GM23338 (cell line): ENCODE results near the gene ZBTB2.

Experiments
- CREB1 ChIP-seq: fragments of 250-450 bp; sonication (Bioruptor Pico); IDR thresholded peaks from 2 replicates; pipeline ENCODE4 v1.5.0; 2020; ENCODE audit warnings: low read depth, mild to moderate bottlenecking, moderate library complexity
- EZH2 ChIP-seq: fragments of 200-600 bp; sonication (generic); IDR thresholded peaks from one replicate; pipeline ENCODE4 v1.8.0; 2017; ENCODE audit warnings: antibody characterized with exemption, mild to moderate bottlenecking, low read depth; ENCODE audit not compliant: unreplicated experiment
- EZH2phosphoT487 ChIP-seq: fragments of 200-600 bp; sonication (generic); IDR thresholded peaks from one replicate; pipeline ENCODE4 v1.8.1; 2018; ENCODE audit warnings: antibody characterized with exemption; ENCODE audit not compliant: unreplicated experiment
- JUNB ChIP-seq: IDR thresholded peaks from one replicate; pipeline ENCODE4 v1.6.1; 2016; ENCODE audit warnings: antibody characterized with exemption; ENCODE audit not compliant: unreplicated experiment
- NANOG ChIP-seq: IDR thresholded peaks from 2 replicates; pipeline ENCODE4 v1.6.1; 2016; ENCODE audit warnings: antibody characterized with exemption, borderline replicate concordance
- POLR2AphosphoS5 ChIP-seq: IDR thresholded peaks from 2 replicates; pipeline ENCODE4 v1.6.1; 2016; ENCODE audit warnings: antibody characterized with exemption, low read depth
- ZNF331 ChIP-seq: fragments of 250-450 bp; sonication (Bioruptor Pico); IDR thresholded peaks from 2 replicates; pipeline ENCODE4 v1.5.0; 2020; ENCODE audit warnings: low read depth, mild to moderate bottlenecking, moderate library complexity
- TF ChIP-seq, protein P1 (sequence below), 2 experiments: fragments of 200-600 bp in 1 of 2; sonication (generic) in 1 of 2; conservative IDR thresholded peaks; 2 replicates each; pipeline versions ENCODE4 v1.5.1 to v1.6.1; 2016 to 2017; ENCODE audit warnings: antibody characterized with exemption in 2 of 2, low read depth in 2 of 2, mild to moderate bottlenecking in 2 of 2, moderate library complexity in 1 of 2
- TF ChIP-seq, protein P2 (sequence below): IDR thresholded peaks from one replicate; pipeline ENCODE4 v1.6.1; 2018; ENCODE audit warnings: antibody characterized with exemption; ENCODE audit not compliant: unreplicated experiment
- TF ChIP-seq, protein P3 (sequence below): fragments of 250-450 bp; sonication (Bioruptor Pico); IDR thresholded peaks from 2 replicates; pipeline ENCODE4 v1.5.0; 2020; ENCODE audit warnings: mild to moderate bottlenecking, moderate library complexity
- TF ChIP-seq, protein P4 (sequence below): IDR thresholded peaks from 2 replicates; pipeline ENCODE4 v1.6.1; 2016; ENCODE audit warnings: antibody characterized with exemption

DNA sequence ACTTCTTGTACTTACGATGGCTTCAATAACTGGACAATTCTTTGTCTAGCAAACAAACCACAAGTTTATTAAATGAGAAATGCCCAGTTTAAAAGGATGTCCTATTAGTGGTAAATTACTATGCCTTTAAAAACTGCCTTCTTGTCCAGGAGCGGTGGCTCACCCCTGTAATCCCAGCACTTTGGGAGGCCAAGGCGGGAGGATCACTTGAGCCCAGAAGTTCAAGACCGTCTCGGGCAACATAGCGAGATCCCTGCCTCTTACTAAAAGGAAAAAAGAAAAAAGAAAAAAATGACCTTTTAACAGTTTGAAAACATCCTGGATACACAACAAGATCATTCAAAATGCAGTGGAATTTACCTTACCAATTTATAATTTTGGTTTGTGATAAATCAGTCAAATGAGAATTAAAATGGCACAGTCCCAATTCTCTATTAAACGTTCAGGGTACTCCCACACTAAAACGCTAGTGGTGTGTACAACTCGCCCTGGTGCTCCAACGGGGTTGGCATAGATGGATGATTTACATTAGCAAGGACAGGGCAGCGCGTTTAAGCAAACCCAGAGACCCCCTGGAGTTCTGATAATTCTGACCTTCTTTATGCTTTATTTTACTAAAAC is 2.3 kb downstream of the ZBTB2 start:
- TF ChIP-seq, protein P1, sequence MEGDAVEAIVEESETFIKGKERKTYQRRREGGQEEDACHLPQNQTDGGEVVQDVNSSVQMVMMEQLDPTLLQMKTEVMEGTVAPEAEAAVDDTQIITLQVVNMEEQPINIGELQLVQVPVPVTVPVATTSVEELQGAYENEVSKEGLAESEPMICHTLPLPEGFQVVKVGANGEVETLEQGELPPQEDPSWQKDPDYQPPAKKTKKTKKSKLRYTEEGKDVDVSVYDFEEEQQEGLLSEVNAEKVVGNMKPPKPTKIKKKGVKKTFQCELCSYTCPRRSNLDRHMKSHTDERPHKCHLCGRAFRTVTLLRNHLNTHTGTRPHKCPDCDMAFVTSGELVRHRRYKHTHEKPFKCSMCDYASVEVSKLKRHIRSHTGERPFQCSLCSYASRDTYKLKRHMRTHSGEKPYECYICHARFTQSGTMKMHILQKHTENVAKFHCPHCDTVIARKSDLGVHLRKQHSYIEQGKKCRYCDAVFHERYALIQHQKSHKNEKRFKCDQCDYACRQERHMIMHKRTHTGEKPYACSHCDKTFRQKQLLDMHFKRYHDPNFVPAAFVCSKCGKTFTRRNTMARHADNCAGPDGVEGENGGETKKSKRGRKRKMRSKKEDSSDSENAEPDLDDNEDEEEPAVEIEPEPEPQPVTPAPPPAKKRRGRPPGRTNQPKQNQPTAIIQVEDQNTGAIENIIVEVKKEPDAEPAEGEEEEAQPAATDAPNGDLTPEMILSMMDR (conservative IDR thresholded peaks at IDR 0.05; ENCODE audit: low read depth in 2 of 2), result no peak
- TF ChIP-seq POLR2AphosphoS5 (no peak), JUNB (no peak), ZNF331 (no peak), EZH2 (no peak), EZH2phosphoT487 (no peak), NANOG (no peak), CREB1 (no peak)
- TF ChIP-seq, protein P2, sequence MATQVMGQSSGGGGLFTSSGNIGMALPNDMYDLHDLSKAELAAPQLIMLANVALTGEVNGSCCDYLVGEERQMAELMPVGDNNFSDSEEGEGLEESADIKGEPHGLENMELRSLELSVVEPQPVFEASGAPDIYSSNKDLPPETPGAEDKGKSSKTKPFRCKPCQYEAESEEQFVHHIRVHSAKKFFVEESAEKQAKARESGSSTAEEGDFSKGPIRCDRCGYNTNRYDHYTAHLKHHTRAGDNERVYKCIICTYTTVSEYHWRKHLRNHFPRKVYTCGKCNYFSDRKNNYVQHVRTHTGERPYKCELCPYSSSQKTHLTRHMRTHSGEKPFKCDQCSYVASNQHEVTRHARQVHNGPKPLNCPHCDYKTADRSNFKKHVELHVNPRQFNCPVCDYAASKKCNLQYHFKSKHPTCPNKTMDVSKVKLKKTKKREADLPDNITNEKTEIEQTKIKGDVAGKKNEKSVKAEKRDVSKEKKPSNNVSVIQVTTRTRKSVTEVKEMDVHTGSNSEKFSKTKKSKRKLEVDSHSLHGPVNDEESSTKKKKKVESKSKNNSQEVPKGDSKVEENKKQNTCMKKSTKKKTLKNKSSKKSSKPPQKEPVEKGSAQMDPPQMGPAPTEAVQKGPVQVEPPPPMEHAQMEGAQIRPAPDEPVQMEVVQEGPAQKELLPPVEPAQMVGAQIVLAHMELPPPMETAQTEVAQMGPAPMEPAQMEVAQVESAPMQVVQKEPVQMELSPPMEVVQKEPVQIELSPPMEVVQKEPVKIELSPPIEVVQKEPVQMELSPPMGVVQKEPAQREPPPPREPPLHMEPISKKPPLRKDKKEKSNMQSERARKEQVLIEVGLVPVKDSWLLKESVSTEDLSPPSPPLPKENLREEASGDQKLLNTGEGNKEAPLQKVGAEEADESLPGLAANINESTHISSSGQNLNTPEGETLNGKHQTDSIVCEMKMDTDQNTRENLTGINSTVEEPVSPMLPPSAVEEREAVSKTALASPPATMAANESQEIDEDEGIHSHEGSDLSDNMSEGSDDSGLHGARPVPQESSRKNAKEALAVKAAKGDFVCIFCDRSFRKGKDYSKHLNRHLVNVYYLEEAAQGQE, result no peak
- TF ChIP-seq, protein P3, sequence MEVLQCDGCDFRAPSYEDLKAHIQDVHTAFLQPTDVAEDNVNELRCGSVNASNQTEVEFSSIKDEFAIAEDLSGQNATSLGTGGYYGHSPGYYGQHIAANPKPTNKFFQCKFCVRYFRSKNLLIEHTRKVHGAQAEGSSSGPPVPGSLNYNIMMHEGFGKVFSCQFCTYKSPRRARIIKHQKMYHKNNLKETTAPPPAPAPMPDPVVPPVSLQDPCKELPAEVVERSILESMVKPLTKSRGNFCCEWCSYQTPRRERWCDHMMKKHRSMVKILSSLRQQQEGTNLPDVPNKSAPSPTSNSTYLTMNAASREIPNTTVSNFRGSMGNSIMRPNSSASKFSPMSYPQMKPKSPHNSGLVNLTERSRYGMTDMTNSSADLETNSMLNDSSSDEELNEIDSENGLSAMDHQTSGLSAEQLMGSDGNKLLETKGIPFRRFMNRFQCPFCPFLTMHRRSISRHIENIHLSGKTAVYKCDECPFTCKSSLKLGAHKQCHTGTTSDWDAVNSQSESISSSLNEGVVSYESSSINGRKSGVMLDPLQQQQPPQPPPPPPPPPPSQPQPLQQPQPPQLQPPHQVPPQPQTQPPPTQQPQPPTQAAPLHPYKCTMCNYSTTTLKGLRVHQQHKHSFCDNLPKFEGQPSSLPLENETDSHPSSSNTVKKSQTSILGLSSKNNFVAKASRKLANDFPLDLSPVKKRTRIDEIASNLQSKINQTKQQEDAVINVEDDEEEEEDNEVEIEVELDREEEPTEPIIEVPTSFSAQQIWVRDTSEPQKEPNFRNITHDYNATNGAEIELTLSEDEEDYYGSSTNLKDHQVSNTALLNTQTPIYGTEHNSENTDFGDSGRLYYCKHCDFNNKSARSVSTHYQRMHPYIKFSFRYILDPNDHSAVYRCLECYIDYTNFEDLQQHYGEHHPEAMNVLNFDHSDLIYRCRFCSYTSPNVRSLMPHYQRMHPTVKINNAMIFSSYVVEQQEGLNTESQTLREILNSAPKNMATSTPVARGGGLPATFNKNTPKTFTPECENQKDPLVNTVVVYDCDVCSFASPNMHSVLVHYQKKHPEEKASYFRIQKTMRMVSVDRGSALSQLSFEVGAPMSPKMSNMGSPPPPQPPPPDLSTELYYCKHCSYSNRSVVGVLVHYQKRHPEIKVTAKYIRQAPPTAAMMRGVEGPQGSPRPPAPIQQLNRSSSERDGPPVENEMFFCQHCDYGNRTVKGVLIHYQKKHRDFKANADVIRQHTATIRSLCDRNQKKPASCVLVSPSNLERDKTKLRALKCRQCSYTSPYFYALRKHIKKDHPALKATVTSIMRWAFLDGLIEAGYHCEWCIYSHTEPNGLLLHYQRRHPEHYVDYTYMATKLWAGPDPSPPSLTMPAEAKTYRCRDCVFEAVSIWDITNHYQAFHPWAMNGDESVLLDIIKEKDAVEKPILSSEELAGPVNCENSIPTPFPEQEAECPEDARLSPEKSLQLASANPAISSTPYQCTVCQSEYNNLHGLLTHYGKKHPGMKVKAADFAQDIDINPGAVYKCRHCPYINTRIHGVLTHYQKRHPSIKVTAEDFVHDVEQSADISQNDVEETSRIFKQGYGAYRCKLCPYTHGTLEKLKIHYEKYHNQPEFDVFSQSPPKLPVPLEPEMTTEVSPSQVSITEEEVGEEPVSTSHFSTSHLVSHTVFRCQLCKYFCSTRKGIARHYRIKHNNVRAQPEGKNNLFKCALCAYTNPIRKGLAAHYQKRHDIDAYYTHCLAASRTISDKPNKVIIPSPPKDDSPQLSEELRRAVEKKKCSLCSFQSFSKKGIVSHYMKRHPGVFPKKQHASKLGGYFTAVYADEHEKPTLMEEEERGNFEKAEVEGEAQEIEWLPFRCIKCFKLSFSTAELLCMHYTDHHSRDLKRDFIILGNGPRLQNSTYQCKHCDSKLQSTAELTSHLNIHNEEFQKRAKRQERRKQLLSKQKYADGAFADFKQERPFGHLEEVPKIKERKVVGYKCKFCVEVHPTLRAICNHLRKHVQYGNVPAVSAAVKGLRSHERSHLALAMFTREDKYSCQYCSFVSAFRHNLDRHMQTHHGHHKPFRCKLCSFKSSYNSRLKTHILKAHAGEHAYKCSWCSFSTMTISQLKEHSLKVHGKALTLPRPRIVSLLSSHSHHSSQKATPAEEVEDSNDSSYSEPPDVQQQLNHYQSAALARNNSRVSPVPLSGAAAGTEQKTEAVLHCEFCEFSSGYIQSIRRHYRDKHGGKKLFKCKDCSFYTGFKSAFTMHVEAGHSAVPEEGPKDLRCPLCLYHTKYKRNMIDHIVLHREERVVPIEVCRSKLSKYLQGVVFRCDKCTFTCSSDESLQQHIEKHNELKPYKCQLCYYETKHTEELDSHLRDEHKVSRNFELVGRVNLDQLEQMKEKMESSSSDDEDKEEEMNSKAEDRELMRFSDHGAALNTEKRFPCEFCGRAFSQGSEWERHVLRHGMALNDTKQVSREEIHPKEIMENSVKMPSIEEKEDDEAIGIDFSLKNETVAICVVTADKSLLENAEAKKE (CRISPR knock-in tag), result no peak
- TF ChIP-seq, protein P4, sequence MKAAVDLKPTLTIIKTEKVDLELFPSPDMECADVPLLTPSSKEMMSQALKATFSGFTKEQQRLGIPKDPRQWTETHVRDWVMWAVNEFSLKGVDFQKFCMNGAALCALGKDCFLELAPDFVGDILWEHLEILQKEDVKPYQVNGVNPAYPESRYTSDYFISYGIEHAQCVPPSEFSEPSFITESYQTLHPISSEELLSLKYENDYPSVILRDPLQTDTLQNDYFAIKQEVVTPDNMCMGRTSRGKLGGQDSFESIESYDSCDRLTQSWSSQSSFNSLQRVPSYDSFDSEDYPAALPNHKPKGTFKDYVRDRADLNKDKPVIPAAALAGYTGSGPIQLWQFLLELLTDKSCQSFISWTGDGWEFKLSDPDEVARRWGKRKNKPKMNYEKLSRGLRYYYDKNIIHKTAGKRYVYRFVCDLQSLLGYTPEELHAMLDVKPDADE, result no peak
